ENCODE data around the gene OR4D6. TPM values are rescaled to one million over a fixed set of nuclear protein-coding genes. Genes with fewer than 3 reads are reported as not detected.

The OR4D6 gene
- polyA plus RNA-seq, 2 donors = not detected

DNA sequence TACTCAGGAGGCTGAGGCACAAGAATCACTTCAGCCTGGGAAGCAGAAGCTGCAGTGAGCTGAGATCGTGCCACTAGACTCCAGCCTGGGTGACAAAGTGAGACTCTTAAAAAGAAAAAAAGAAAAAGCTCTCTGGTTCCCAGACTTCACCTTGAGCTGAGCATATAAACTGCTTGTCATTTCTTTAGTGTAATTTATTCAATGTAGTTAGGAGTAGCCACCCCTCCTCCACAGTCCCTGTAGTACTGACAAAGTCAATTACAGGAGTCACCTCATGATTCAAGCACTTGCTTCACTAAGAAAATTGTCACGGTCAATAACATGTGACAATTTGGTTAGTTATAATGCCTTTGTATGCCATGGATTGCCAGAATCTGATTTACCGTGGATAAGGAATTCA lies 23.6 kb downstream of the OR4D6 start:
- no peaks in the 10 kb centered on the region for H3K36me3 ChIP-seq (ENCODE audit: control insufficient read depth in 2 of 2, insufficient read depth in 2 of 2, low read length in 1 of 2)

GRCh38 chr11:59501931-59502330 lies 45.2 kb downstream of the OR4D6 start:
- 47 to 81% methylated on average over 1 of the region's 1 CpG for WGBS, 2 donors
- H3K27ac ChIP-seq (ENCODE audit: low read depth in 2 of 2, low read length in 1 of 2) = no peak overlapping the region
- H3K36me3 ChIP-seq (ENCODE audit: control insufficient read depth in 2 of 2, insufficient read depth in 2 of 2, low read length in 1 of 2) = no peaks in the 10 kb centered on the region
- no peaks in the 10 kb centered on the region for H3K4me1 ChIP-seq (ENCODE audit: control insufficient read depth in 2 of 2, insufficient read depth in 2 of 2, low read length in 1 of 2)
- H3K27me3 ChIP-seq (ENCODE audit: control insufficient read depth in 1 of 2, insufficient read depth in 2 of 2, low read length in 2 of 2) = no peaks in the 10 kb centered on the region
- H3K4me3 ChIP-seq (ENCODE audit: low read depth in 1 of 2, low read length in 2 of 2) = no peak overlapping the region
- no peaks in the 10 kb centered on the region for H3K9me3 ChIP-seq (ENCODE audit: control insufficient read depth in 2 of 2, insufficient read depth in 1 of 2, low read depth in 1 of 2, low read length in 1 of 2)

More for the DNA sequence above, 23.6 kb downstream of the OR4D6 start:
- no peak overlapping the region for H3K4me3 ChIP-seq (ENCODE audit: low read depth in 1 of 2, low read length in 2 of 2)
- 81 to 86% methylated on average over 3 of the region's 3 CpGs for WGBS, 2 donors
- no peaks in the 10 kb centered on the region for H3K9me3 ChIP-seq (ENCODE audit: control insufficient read depth in 2 of 2, insufficient read depth in 1 of 2, low read depth in 1 of 2, low read length in 1 of 2)
- no peak overlapping the region for H3K27ac ChIP-seq (ENCODE audit: low read depth in 2 of 2, low read length in 1 of 2)
- H3K27me3 ChIP-seq (ENCODE audit: control insufficient read depth in 1 of 2, insufficient read depth in 2 of 2, low read length in 2 of 2) = no peaks in the 10 kb centered on the region
- no peaks in the 10 kb centered on the region for H3K4me1 ChIP-seq (ENCODE audit: control insufficient read depth in 2 of 2, insufficient read depth in 2 of 2, low read length in 1 of 2)

DNA sequence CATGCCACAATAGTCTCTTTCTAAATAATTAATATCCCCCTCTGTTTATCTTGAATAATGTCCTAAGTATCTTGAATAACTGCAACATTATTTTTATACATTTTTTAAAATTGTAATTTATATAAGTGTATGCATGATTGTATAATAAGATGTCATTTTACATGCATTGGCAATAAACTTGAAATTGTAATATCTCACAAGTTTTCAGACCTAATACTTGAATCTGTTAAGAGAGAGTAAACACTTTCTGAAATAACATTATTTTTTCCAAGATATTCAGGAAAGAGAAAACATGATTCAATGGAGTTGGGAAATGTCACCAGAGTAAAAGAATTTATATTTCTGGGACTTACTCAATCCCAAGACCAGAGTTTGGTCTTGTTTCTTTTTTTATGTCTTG lies 46.5 kb downstream of the OR4D6 start, which contains the start of gene OR4D11:
Gene OR4D11, plus strand, starts transcription at position 301 of the 400 bp plus-strand sequence. Its CDS starts 0 bp downstream, at position 301.
- Histone ChIP-seq H3K36me3 (ENCODE audit: control insufficient read depth in 2 of 2, insufficient read depth in 2 of 2, low read length in 1 of 2) (no peaks in the 10 kb centered on the region), H3K27me3 (ENCODE audit: control insufficient read depth in 1 of 2, insufficient read depth in 2 of 2, low read length in 2 of 2) (no peaks in the 10 kb centered on the region), H3K9me3 (ENCODE audit: control insufficient read depth in 2 of 2, insufficient read depth in 1 of 2, low read depth in 1 of 2, low read length in 1 of 2) (no peaks in the 10 kb centered on the region), H3K4me1 (ENCODE audit: control insufficient read depth in 2 of 2, insufficient read depth in 2 of 2, low read length in 1 of 2) (no peaks in the 10 kb centered on the region), H3K4me3 (ENCODE audit: low read depth in 1 of 2, low read length in 2 of 2) (no peak within 1 kb of the TSS), H3K27ac (ENCODE audit: low read depth in 2 of 2, low read length in 1 of 2) (no peak within 1 kb of the TSS)

Other genes with a start within 250 kb of the OR4D6 start
- gene MPEG1, start 244.0 kb upstream of the OR4D6 start, polyA plus RNA-seq = 1 to 10 TPM in 1 of 2 donors, under 1 TPM in 1; 0.61 to 1.3 TPM
- not detected for gene OR5AN1, start 98.1 kb upstream of the OR4D6 start, polyA plus RNA-seq
- gene OR5A2, start 30.5 kb upstream of the OR4D6 start, polyA plus RNA-seq = not detected
- gene OR5A1, start 20.5 kb upstream of the OR4D6 start, polyA plus RNA-seq = not detected
- gene OR4D10, start 16.4 kb downstream of the OR4D6 start, polyA plus RNA-seq = not detected
- gene OR4D11, start 46.6 kb downstream of the OR4D6 start, polyA plus RNA-seq = not detected
- not detected for gene OR4D9, start 54.6 kb downstream of the OR4D6 start, polyA plus RNA-seq
- gene OSBP, start 158.8 kb downstream of the OR4D6 start, polyA plus RNA-seq = 10 to 100 TPM in 1 of 2 donors, 1 to 10 TPM in 1; 7.5 to 13.6 TPM
- 10 to 100 TPM in 1 of 2 donors, 1 to 10 TPM in 1; 7.3 to 12.6 TPM for gene PATL1, start 212.1 kb downstream of the OR4D6 start, polyA plus RNA-seq

Measured in esophagus (tissue), 2 donors.